H1 (cell line): ENCODE data around the gene PDS5A. TPM values are rescaled to one million over a fixed set of nuclear protein-coding genes. Genes with fewer than 3 reads are reported as not detected.

Source experiments
- ATF2 ChIP-seq: IDR thresholded peaks from 2 replicates; pipeline ENCODE4 v1.6.1; 2012; ENCODE audit warnings: low read length, inconsistent platforms
- CBX5 ChIP-seq: fragments of 300-800, 300-1000 bp; sonication (generic); IDR thresholded peaks from 2 replicates; pipeline ENCODE4 v1.7.1; 2016; ENCODE audit warnings: antibody characterized with exemption, low read length, low read depth
- CHD1 ChIP-seq: IDR thresholded peaks from 2 replicates; pipeline ENCODE4 v1.6.1; 2012; ENCODE audit warnings: low read depth, low read length, improper control_type of control experiment
- CTBP2 ChIP-seq: IDR thresholded peaks from 2 replicates; pipeline ENCODE4 v1.7.0; 2011; ENCODE audit warnings: borderline replicate concordance, mild to moderate bottlenecking, moderate library complexity, mixed read lengths, low read length; ENCODE audit not compliant: insufficient read depth, insufficient read length
- GABPA ChIP-seq: IDR thresholded peaks from 2 replicates; pipeline ENCODE4 v1.6.1; 2011; ENCODE audit warnings: mild to moderate bottlenecking, low read length, moderate library complexity, borderline replicate concordance; ENCODE audit not compliant: insufficient read depth
- HDAC6 ChIP-seq: IDR thresholded peaks from one replicate; pipeline ENCODE4 v1.7.1; 2012; ENCODE audit warnings: low read depth, mild to moderate bottlenecking, inconsistent platforms, low read length, moderate library complexity
- KDM1A ChIP-seq: fragments of 200-600, 300-600 bp; sonication (generic); IDR thresholded peaks from 2 replicates; pipeline ENCODE4 v1.7.1; 2016; ENCODE audit warnings: mild to moderate bottlenecking, low read length, borderline replicate concordance
- KDM5A ChIP-seq: fragments of 200-600 bp; IDR thresholded peaks from 2 replicates; pipeline ENCODE4 v1.7.1; 2012; ENCODE audit warnings: mild to moderate bottlenecking, low read length, inconsistent platforms, mixed read lengths
- MAFK ChIP-seq: IDR thresholded peaks from 2 replicates; pipeline ENCODE4 v1.6.1; 2012; ENCODE audit warnings: low read depth, mild to moderate bottlenecking, improper control_type of control experiment, low read length
- NANOG ChIP-seq: IDR thresholded peaks from 2 replicates; pipeline ENCODE4 v1.6.1; 2011; ENCODE audit warnings: low read length, low read depth, mild to moderate bottlenecking, inconsistent platforms; ENCODE audit not compliant: insufficient read depth, poor library complexity, severe bottlenecking
- POU5F1 ChIP-seq: IDR thresholded peaks from 2 replicates; pipeline ENCODE4 v1.6.1; 2011; ENCODE audit warnings: low read depth, mild to moderate bottlenecking, low read length, moderate library complexity
- RAD21 ChIP-seq, 2 experiments: IDR thresholded peaks in 1 of 2; conservative IDR thresholded peaks in 1 of 2; 2 replicates each; pipeline ENCODE4 v1.6.1; 2011; ENCODE audit warnings: low read depth in 2 of 2, low read length in 2 of 2, improper control_type of control experiment in 1 of 2, inconsistent platforms in 1 of 2, mild to moderate bottlenecking in 1 of 2, moderate library complexity in 1 of 2
- RFX5 ChIP-seq: IDR thresholded peaks from 2 replicates; pipeline ENCODE4 v1.6.1; 2011; ENCODE audit warnings: low read depth, low read length, improper control_type of control experiment, borderline replicate concordance
- SIN3A ChIP-seq, 2 experiments: IDR thresholded peaks in 1 of 2; conservative IDR thresholded peaks in 1 of 2; 2 replicates each; pipeline ENCODE4 v1.6.1; 2011 to 2012; ENCODE audit warnings: low read length in 2 of 2, improper control_type of control experiment in 1 of 2, low read depth in 1 of 2, mild to moderate bottlenecking in 1 of 2
- SIX5 ChIP-seq: IDR thresholded peaks from 2 replicates; pipeline ENCODE4 v1.6.1; 2011; ENCODE audit warnings: mild to moderate bottlenecking, low read depth, low read length
- SP1 ChIP-seq: IDR thresholded peaks from 2 replicates; pipeline ENCODE4 v1.6.1; 2011; ENCODE audit warnings: low read depth, low read length
- SRF ChIP-seq: IDR thresholded peaks from 2 replicates; pipeline ENCODE4 v1.6.1; 2011; ENCODE audit warnings: mild to moderate bottlenecking, low read depth, low read length, moderate library complexity
- TAF1 ChIP-seq: IDR thresholded peaks from 2 replicates; pipeline ENCODE4 v1.6.1; 2011; ENCODE audit warnings: mild to moderate bottlenecking, low read depth, low read length
- TCF12 ChIP-seq: IDR thresholded peaks from 2 replicates; pipeline ENCODE4 v1.6.1; 2011; ENCODE audit warnings: low read depth, mild to moderate bottlenecking, low read length
- USF2 ChIP-seq: IDR thresholded peaks from 2 replicates; pipeline ENCODE4 v1.6.1; 2011; ENCODE audit warnings: low read length, improper control_type of control experiment
- polyA plus RNA-seq, 7 experiments: library from polyadenylated mRNA; depleted of rRNA in 3 of 7; stranded (reverse) in 5 of 7; unstranded in 2 of 7; fragments of >200 nt in 5 of 7; fragments of 200-250 nt in 2 of 7; gene quantifications; 1 replicate in 5 of 7; 2 replicates in 1 of 7; 4 replicates in 1 of 7; pipeline versions ENCODE4 v1.2.1 to v1.2.3, GENCODE V29; 2011 to 2013; ENCODE audit warnings: missing spikeins in 2 of 7, mixed read lengths in 2 of 7
- total RNA-seq: library from RNA; stranded (reverse); fragmentation: NEBNext Ultra II Directional; extraction: Animal tissue kit (Norgen Biotek cat#: 25700); gene quantifications from 2 replicates; pipeline ENCODE4 v1.2.1, GENCODE V29; 2021

PDS5A gene
- total and polyA plus RNA-seq, 2 of the 8 experiments (the other 6 are each of a cell fraction or from before 2014, with no cell fraction given) = 15.5 to 76.6 TPM

- no peak for TF ChIP-seq POU5F1
- no peak for TF ChIP-seq USF2
- TF ChIP-seq NANOG = no peak
- no peak for TF ChIP-seq CBX5
- TF ChIP-seq GABPA = no peak
- TF ChIP-seq SIX5 = no peak
- TF ChIP-seq CHD1 = no peak
- no peak for TF ChIP-seq KDM5A
- peak; percentile 52 to 75 for TF ChIP-seq RAD21 (IDR thresholded peaks at IDR 0.05 in 1 of 2, conservative IDR thresholded peaks at IDR 0.05 in 1 of 2; ENCODE audit: low read depth in 2 of 2, low read length in 2 of 2)
- TF ChIP-seq MAFK = no peak
- no peak for TF ChIP-seq KDM1A
- no peak for TF ChIP-seq SRF
- no peak for TF ChIP-seq CTBP2
- no peak for TF ChIP-seq TCF12
- no peak for TF ChIP-seq HDAC6
- no peak for TF ChIP-seq RFX5
- TF ChIP-seq SP1 = peak; percentile 7; the same call in 1 of the 2 replicates
- TF ChIP-seq ATF2 = no peak
- TF ChIP-seq TAF1 = peak; percentile 76
- peak in 1 of 2 experiments; percentile 72; a peak in 1 of 4 replicates for TF ChIP-seq SIN3A (conservative IDR thresholded peaks at IDR 0.05 in 1 of 2, IDR thresholded peaks at IDR 0.05 in 1 of 2; ENCODE audit: low read depth in 1 of 2, low read length in 2 of 2)
Measured at GRCh38 chr4:39977489-39978377, at the start of gene PDS5A (continued).
